Naive thymus-derived CD8-positive, alpha-beta T cell (primary cell): Measurements from ENCODE around the gene LDHAL6B. TPM values are rescaled to one million over a fixed set of nuclear protein-coding genes. Genes with fewer than 3 reads are reported as not detected.
A peak's percentile ranks its signal among the peaks of the same experiment; 100 is the strongest.

Source experiments
- ATAC-seq, 2 donors: fragments of 150-1000 bp; cut with Tn5 transposase in 1 of 2; sonication (Bioruptor Pico), chemical (Tn5 transposase) in 1 of 2; 1 replicate in 1 of 2; 2 replicates in 1 of 2; pipeline ENCODE4 v1.10.0; 2021; ENCODE audit warnings: mild to moderate bottlenecking in 2 of 2, moderate library complexity in 2 of 2
- POLR2A ChIA-PET: fragments of 350-600 bp; sonication (Branson Sonifier 250); formaldehyde crosslinking; loops from one replicate; lab custom pipeline; 2021; ENCODE audit warnings: antibody characterized with exemption; lab: Charles Lee
- DNase-seq, 10 donors: peaks; one replicate each; pipeline versions ENCODE4 v3.0.0 to v3.0.0-alpha.2; 2020 to 2022
- H3K27ac Mint-ChIP-seq, 10 donors: one replicate each; pipeline ENCODE4 v1.8.0; 2020 to 2022; ENCODE audit warnings: mild to moderate bottlenecking in 10 of 10, mixed read lengths in 10 of 10, moderate library complexity in 4 of 10, inconsistent platforms in 1 of 10
- H3K27me3 Mint-ChIP-seq, 5 donors: one replicate each; pipeline ENCODE4 v1.8.0; 2021 to 2022; ENCODE audit warnings: mixed read lengths in 5 of 5
- H3K36me3 Mint-ChIP-seq, 3 donors: one replicate each; pipeline ENCODE4 v1.8.0; 2020 to 2022; ENCODE audit warnings: mixed read lengths in 3 of 3, mild to moderate bottlenecking in 2 of 3, inconsistent platforms in 1 of 3
- H3K4me1 Mint-ChIP-seq, 4 donors: one replicate each; pipeline ENCODE4 v1.8.0; 2021 to 2022; ENCODE audit warnings: mixed read lengths in 4 of 4
- H3K4me3 Mint-ChIP-seq, 10 donors: one replicate each; pipeline ENCODE4 v1.8.0; 2020 to 2022; ENCODE audit warnings: mild to moderate bottlenecking in 10 of 10, mixed read lengths in 10 of 10, moderate library complexity in 6 of 10, inconsistent platforms in 1 of 10
- H3K9me3 Mint-ChIP-seq, 9 donors: one replicate each; pipeline ENCODE4 v1.8.0; 2020 to 2022; ENCODE audit warnings: mixed read lengths in 9 of 9, mild to moderate bottlenecking in 3 of 9, inconsistent platforms in 1 of 9, moderate library complexity in 1 of 9
- polyA plus RNA-seq, 3 donors: library from polyadenylated mRNA; unstranded; fragments of 300-500 nt; fragmentation: Illumina TruSeq; gene quantifications; one replicate each; pipeline ENCODE4 v1.2.3, GENCODE V29; 2021
- total RNA-seq, 8 experiments: library from RNA in 2 of 8; stranded (reverse) in 2 of 8; gene quantifications; one replicate each; pipeline ENCODE4 v1.2.3 and lab custom pipeline; 2021 to 2026

The LDHAL6B gene
- total and polyA plus RNA-seq, 5 experiments from 2014 or later, result not detected

- H3K27ac Mint-ChIP-seq, result no peak overlapping the region
- POLR2A ChIA-PET, result no interaction called here
- H3K9me3 Mint-ChIP-seq, result no peaks in the 10 kb centered on the region
- H3K36me3 Mint-ChIP-seq, result no peaks in the 10 kb centered on the region
- no peaks in the 10 kb centered on the region for H3K4me1 Mint-ChIP-seq
- H3K27me3 Mint-ChIP-seq, result peaks cover 0 to 3% (median 0%) of the 10 kb centered on the region in 5 donors
- H3K4me3 Mint-ChIP-seq, result no peak overlapping the region
- no peak for DNase-seq
- no peak for ATAC-seq
Measured at GRCh38 chr15:59205839-59206622, 612 bp upstream of the LDHAL6B start.

- H3K36me3 Mint-ChIP-seq, result no peaks in the 10 kb centered on the region
- ATAC-seq (no peak), DNase-seq (no peak)
- no peaks in the 10 kb centered on the region for H3K9me3 Mint-ChIP-seq
- no peak overlapping the region for H3K4me3 Mint-ChIP-seq
- peaks cover 2 to 15% (median 3%) of the 10 kb centered on the region in 5 donors for H3K27me3 Mint-ChIP-seq
- POLR2A ChIA-PET, result no interaction called here
- no peak overlapping the region for H3K27ac Mint-ChIP-seq
- H3K4me1 Mint-ChIP-seq, result no peaks in the 10 kb centered on the region
Measured at GRCh38 chr15:59208613-59209249, 2.1 kb downstream of the LDHAL6B start.

- H3K27me3 Mint-ChIP-seq, result peaks cover 3 to 15% (median 4%) of the 10 kb centered on the region in 5 donors
- no peak overlapping the region for H3K27ac Mint-ChIP-seq
- POLR2A ChIA-PET, result no interaction called here
- ATAC-seq (no peak), DNase-seq (no peak)
- H3K4me1 Mint-ChIP-seq, result no peaks in the 10 kb centered on the region
- no peak overlapping the region for H3K4me3 Mint-ChIP-seq
- H3K36me3 Mint-ChIP-seq, result no peaks in the 10 kb centered on the region
- H3K9me3 Mint-ChIP-seq, result no peaks in the 10 kb centered on the region
Measured at GRCh38 chr15:59210186-59210585, 3.5 kb downstream of the LDHAL6B start.

- Mint-ChIP-seq H3K4me1 (no peaks in the 10 kb centered on the region), H3K4me3 (no peak overlapping the region), H3K36me3 (no peaks in the 10 kb centered on the region), H3K27ac (no peak overlapping the region), H3K9me3 (no peaks in the 10 kb centered on the region), H3K27me3 (peaks cover 0 to 10% (median 5%) of the 10 kb centered on the region in 5 donors)
- POLR2A ChIA-PET, result no interaction called here
- ATAC-seq (no peak), DNase-seq (no peak)
Measured at GRCh38 chr15:59216911-59217310, 10.3 kb downstream of the LDHAL6B start.

GRCh38 chr15:59217876-59218498 lies 11.3 kb downstream of the LDHAL6B start:
- H3K36me3 Mint-ChIP-seq, result no peaks in the 10 kb centered on the region
- H3K27ac Mint-ChIP-seq, result no peak overlapping the region
- no peaks in the 10 kb centered on the region for H3K9me3 Mint-ChIP-seq
- H3K4me1 Mint-ChIP-seq, result no peaks in the 10 kb centered on the region
- no peak overlapping the region for H3K4me3 Mint-ChIP-seq
- ATAC-seq, result no peak
- H3K27me3 Mint-ChIP-seq, result peaks cover 0 to 6% (median 0%) of the 10 kb centered on the region in 5 donors
- POLR2A ChIA-PET, result no interaction called here
- no peak for DNase-seq

- ATAC-seq (no peak), DNase-seq (no peak)
- Mint-ChIP-seq H3K9me3 (no peaks in the 10 kb centered on the region), H3K36me3 (no peaks in the 10 kb centered on the region), H3K4me1 (no peaks in the 10 kb centered on the region), H3K27ac (no peak overlapping the region), H3K27me3 (peaks cover 0 to 6% (median 0%) of the 10 kb centered on the region in 5 donors), H3K4me3 (no peak overlapping the region)
- POLR2A ChIA-PET, result no interaction called here
Measured at GRCh38 chr15:59218710-59219109, 12.1 kb downstream of the LDHAL6B start.

GRCh38 chr15:59221511-59222505 lies 15.2 kb downstream of the LDHAL6B start:
- POLR2A ChIA-PET, result no interaction called here
- Mint-ChIP-seq H3K4me3 (no peak overlapping the region), H3K9me3 (no peaks in the 10 kb centered on the region), H3K36me3 (no peaks in the 10 kb centered on the region), H3K27ac (no peak overlapping the region), H3K27me3 (peaks cover 0 to 14% (median 6%) of the 10 kb centered on the region in 5 donors), H3K4me1 (peaks cover 0 to 1% (median under 1%) of the 10 kb centered on the region in 4 donors)
- ATAC-seq, result no peak
- no peak for DNase-seq

GRCh38 chr15:59222906-59223550 lies 16.4 kb downstream of the LDHAL6B start:
- Mint-ChIP-seq H3K27ac (no peak overlapping the region), H3K36me3 (no peaks in the 10 kb centered on the region), H3K4me3 (no peak overlapping the region), H3K9me3 (no peaks in the 10 kb centered on the region), H3K4me1 (peaks cover 2 to 10% (median 4%) of the 10 kb centered on the region in 4 donors), H3K27me3 (peaks cover 2 to 21% (median 10%) of the 10 kb centered on the region in 5 donors)
- no peak for DNase-seq
- ATAC-seq, result no peak
- POLR2A ChIA-PET, result no interaction called here

GRCh38 chr15:59223736-59224135 lies 17.1 kb downstream of the LDHAL6B start:
- Mint-ChIP-seq H3K27ac (no peak overlapping the region), H3K9me3 (no peaks in the 10 kb centered on the region), H3K27me3 (peaks cover 2 to 21% (median 10%) of the 10 kb centered on the region in 5 donors), H3K4me3 (no peak overlapping the region), H3K36me3 (no peaks in the 10 kb centered on the region), H3K4me1 (peaks cover 2 to 10% (median 4%) of the 10 kb centered on the region in 4 donors)
- DNase-seq, result no peak
- no peak for ATAC-seq
- POLR2A ChIA-PET, result no interaction called here

GRCh38 chr15:59224474-59224873 lies 17.8 kb downstream of the LDHAL6B start:
- no peak overlapping the region for H3K4me3 Mint-ChIP-seq
- DNase-seq, result no peak
- H3K36me3 Mint-ChIP-seq, result no peaks in the 10 kb centered on the region
- H3K9me3 Mint-ChIP-seq, result no peaks in the 10 kb centered on the region
- no peak for ATAC-seq
- H3K27ac Mint-ChIP-seq, result peak overlapping the region in 1 of 10 donors; percentile 26
- H3K27me3 Mint-ChIP-seq, result peaks cover 2 to 21% (median 10%) of the 10 kb centered on the region in 5 donors
- H3K4me1 Mint-ChIP-seq, result peaks cover 2 to 10% (median 4%) of the 10 kb centered on the region in 4 donors
- POLR2A ChIA-PET, result no interaction called here

- Mint-ChIP-seq H3K36me3 (no peaks in the 10 kb centered on the region), H3K4me3 (no peak overlapping the region), H3K9me3 (no peaks in the 10 kb centered on the region), H3K27ac (no peak overlapping the region), H3K4me1 (peaks cover 2 to 10% (median 4%) of the 10 kb centered on the region in 4 donors), H3K27me3 (peaks cover 2 to 21% (median 10%) of the 10 kb centered on the region in 5 donors)
- DNase-seq, result no peak
- POLR2A ChIA-PET, result interaction anchor here (0.6 kb wide), 1 partner anchor 341 kb away, joined by 3 read pairs; no protein-coding TSS in a partner anchor
- no peak for ATAC-seq
Measured at GRCh38 chr15:59227021-59227420, 20.4 kb downstream of the LDHAL6B start.

- DNase-seq, result no peak
- Mint-ChIP-seq H3K9me3 (no peaks in the 10 kb centered on the region), H3K27ac (no peak overlapping the region), H3K36me3 (no peaks in the 10 kb centered on the region), H3K4me1 (peaks cover 2 to 10% (median 4%) of the 10 kb centered on the region in 4 donors), H3K4me3 (no peak overlapping the region), H3K27me3 (peaks cover 2 to 21% (median 10%) of the 10 kb centered on the region in 5 donors)
- POLR2A ChIA-PET, result no interaction called here
- no peak for ATAC-seq
Measured at GRCh38 chr15:59229015-59229414, 22.4 kb downstream of the LDHAL6B start.
